Common myeloid progenitor, CD34-positive (primary cell): ENCODE measurements around the gene TMBIM4.
A peak's percentile ranks its signal among the peaks of the same experiment; 100 is the strongest.

Experiments
- CTCF ChIA-PET: fragments of 350-600 bp; sonication (Branson Sonifier 250); formaldehyde crosslinking; loops from one replicate; lab custom pipeline; 2021; ENCODE audit warnings: antibody characterized with exemption; lab: Charles Lee
- POLR2A ChIA-PET: fragments of 350-600 bp; sonication (Branson Sonifier 250); formaldehyde crosslinking; loops from one replicate; lab custom pipeline; 2021; ENCODE audit warnings: antibody characterized with exemption; lab: Charles Lee
- DNase-seq, 3 donors: peaks; one replicate each; pipeline versions ENCODE4 v3.0.0 to v3.0.0-alpha.2; 2013
- H3K27ac ChIP-seq, 2 experiments: 1 replicate in 1 of 2; 2 replicates in 1 of 2; pipeline ENCODE4 v1.7.0; 2013; ENCODE audit warnings: inconsistent platforms in 2 of 2, low read length in 2 of 2, mild to moderate bottlenecking in 2 of 2, low read depth in 1 of 2, moderate library complexity in 1 of 2; ENCODE audit not compliant: severe bottlenecking in 2 of 2, insufficient read depth in 1 of 2, poor library complexity in 1 of 2
- H3K27me3 ChIP-seq, 5 experiments: replicated peaks in 2 of 5; 1 replicate in 3 of 5; 2 replicates in 2 of 5; pipeline versions ENCODE4 v1.6.1 to v1.7.0; 2013; ENCODE audit warnings: low read length in 4 of 5, mild to moderate bottlenecking in 2 of 5, moderate library complexity in 2 of 5, inconsistent platforms in 1 of 5; ENCODE audit not compliant: insufficient read depth in 5 of 5, control insufficient read depth in 4 of 5
- H3K36me3 ChIP-seq, 4 experiments: 1 replicate in 2 of 4; 2 replicates in 2 of 4; pipeline versions ENCODE4 v1.6.1 to v1.7.0; 2013; ENCODE audit warnings: low read length in 3 of 4, control low read depth in 1 of 4, mild to moderate bottlenecking in 1 of 4; ENCODE audit not compliant: control insufficient read depth in 4 of 4, insufficient read depth in 4 of 4
- H3K4me1 ChIP-seq, 4 experiments: 1 replicate in 3 of 4; 2 replicates in 1 of 4; pipeline versions ENCODE4 v1.6.1 to v1.7.1; 2013; ENCODE audit warnings: low read length in 3 of 4, mild to moderate bottlenecking in 3 of 4, control low read depth in 1 of 4, inconsistent platforms in 1 of 4, moderate library complexity in 1 of 4; ENCODE audit not compliant: control insufficient read depth in 4 of 4, insufficient read depth in 4 of 4; ENCODE audit errors: control extremely low read depth in 1 of 4
- H3K4me3 ChIP-seq, 7 experiments: 1 replicate in 4 of 7; 2 replicates in 3 of 7; pipeline versions ENCODE4 v1.5.1 to v1.7.0; 2013; ENCODE audit warnings: mild to moderate bottlenecking in 7 of 7, low read length in 6 of 7, moderate library complexity in 6 of 7, inconsistent platforms in 2 of 7, low read depth in 2 of 7, control low read depth in 1 of 7; ENCODE audit not compliant: insufficient read depth in 4 of 7, control insufficient read depth in 1 of 7; ENCODE audit errors: extremely low read depth in 1 of 7
- H3K9me3 ChIP-seq, 5 experiments: 1 replicate in 4 of 5; 2 replicates in 1 of 5; pipeline versions ENCODE4 v1.6.1 to v1.7.1; 2013; ENCODE audit warnings: low read length in 4 of 5, mild to moderate bottlenecking in 2 of 5, inconsistent platforms in 1 of 5, low read depth in 1 of 5, moderate library complexity in 1 of 5; ENCODE audit not compliant: control insufficient read depth in 4 of 5, insufficient read depth in 2 of 5; ENCODE audit errors: control extremely low read depth in 1 of 5
- WGBS: methylation state at CpG from one replicate; pipeline ENCODE4 v1.1.5; 2013; ENCODE audit not compliant: insufficient coverage; 5-methylcytosine and 5-hydroxymethylcytosine counted together

TMBIM4 gene

DNA sequence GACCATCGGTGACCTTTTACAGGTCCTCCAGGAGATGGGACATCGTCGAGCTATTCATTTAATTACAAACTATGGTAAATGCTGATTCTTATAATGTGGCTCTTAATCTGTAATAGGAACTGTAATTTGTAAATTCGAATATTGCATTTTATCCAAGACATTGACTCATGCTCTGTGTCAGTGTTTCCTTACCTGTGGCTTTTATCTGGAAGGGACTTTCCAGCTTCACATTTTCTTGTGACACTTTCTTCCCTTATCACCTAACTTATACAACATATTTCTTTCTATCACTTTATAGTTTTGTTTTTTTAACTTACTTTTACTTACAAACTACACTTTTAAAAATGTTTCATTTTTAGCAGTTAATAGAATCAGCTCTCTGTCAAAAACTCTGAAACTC lies 34.0 kb upstream of the TMBIM4 start:
- WGBS: no CpG with 5 or more reads among the region's 4 CpGs
- Histone ChIP-seq H3K36me3 (peaks cover 11 to 35% (median 18%) of the 10 kb centered on the region in 4 experiments), H3K9me3 (peaks cover 0 to 7% (median 5%) of the 10 kb centered on the region in 5 experiments), H3K27me3 (no peaks in the 10 kb centered on the region), H3K4me3 (no peak overlapping the region), H3K4me1 (peaks cover 0 to 4% (median 0%) of the 10 kb centered on the region in 4 experiments), H3K27ac (no peak overlapping the region)
- peak in 2 of 3 donors; percentile 59 to 64 for DNase-seq
- POLR2A ChIA-PET: interaction anchor here (1.0 kb wide), 1 partner anchor 13 kb away, joined by 3 read pairs; no protein-coding TSS in a partner anchor
- CTCF ChIA-PET: interaction anchor here (1.0 to 3.1 kb wide), 2 partner anchors 12 to 18 kb away, joined by 3 to 11 read pairs; no protein-coding TSS in a partner anchor

- H3K27ac ChIP-seq: no peak overlapping the region
- ChIA-PET CTCF (interaction anchor here (0.8 to 2.3 kb wide), 4 partner anchors 9 to 55 kb away, joined by 3 to 7 read pairs (median 6); no protein-coding TSS in a partner anchor), POLR2A (no interaction called here)
- peaks cover 0 to 5% (median 4%) of the 10 kb centered on the region in 5 experiments for H3K9me3 ChIP-seq
- H3K27me3 ChIP-seq: no peaks in the 10 kb centered on the region
- DNase-seq: no peak
- peaks cover 7 to 33% (median 19%) of the 10 kb centered on the region in 4 experiments for H3K36me3 ChIP-seq
- H3K4me1 ChIP-seq: peaks cover 0 to 7% (median 0%) of the 10 kb centered on the region in 4 experiments
- H3K4me3 ChIP-seq: no peak overlapping the region
Observed at GRCh38 chr12:66199831-66200509, 30.2 kb upstream of the TMBIM4 start.

GRCh38 chr12:66199141-66199540 lies 29.3 kb upstream of the TMBIM4 start:
- Histone ChIP-seq H3K36me3 (peaks cover 7 to 37% (median 18%) of the 10 kb centered on the region in 4 experiments), H3K4me1 (peaks cover 0 to 12% (median 0%) of the 10 kb centered on the region in 4 experiments), H3K27me3 (no peaks in the 10 kb centered on the region), H3K9me3 (peaks cover 0 to 5% (median 4%) of the 10 kb centered on the region in 5 experiments), H3K27ac (no peak overlapping the region), H3K4me3 (no peak overlapping the region)
- CTCF ChIA-PET: interaction anchor here (0.8 to 2.3 kb wide), 3 partner anchors 8 to 36 kb away, joined by 3 to 7 read pairs (median 7); no protein-coding TSS in a partner anchor
- POLR2A ChIA-PET: no interaction called here
- DNase-seq: no peak
- WGBS: 100% methylated on average over 2 of the region's 3 CpGs

DNA sequence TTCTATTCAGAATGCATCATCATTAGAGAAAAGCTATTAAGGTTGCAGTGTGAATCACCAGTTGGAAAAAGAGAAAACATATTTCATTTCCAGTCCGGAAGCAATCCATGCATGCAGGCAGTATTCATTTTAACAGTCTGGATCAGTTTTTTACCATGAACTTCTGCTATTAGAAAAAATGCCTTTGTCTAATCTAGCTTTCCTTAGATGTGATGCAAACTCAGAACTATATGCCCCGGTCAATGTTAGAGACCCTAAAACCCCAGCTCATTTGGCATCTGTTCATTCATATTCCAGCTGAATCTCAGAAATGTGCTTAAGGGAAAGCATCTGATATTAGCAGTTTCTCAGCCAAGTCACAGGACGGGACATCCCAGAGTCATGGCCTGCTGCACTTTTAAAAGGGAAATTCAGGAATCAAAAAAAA lies 27.7 kb upstream of the TMBIM4 start:
- CTCF ChIA-PET: interaction anchor here (0.9 to 1.2 kb wide), 3 partner anchors 10 to 73 kb away, joined by 3 read pairs; no protein-coding TSS in a partner anchor
- no peaks in the 10 kb centered on the region for H3K27me3 ChIP-seq
- WGBS: 96% methylated on average over 3 of the region's 3 CpGs
- H3K36me3 ChIP-seq: peaks cover 10 to 37% (median 19%) of the 10 kb centered on the region in 4 experiments
- H3K9me3 ChIP-seq: peaks cover 0 to 5% (median 4%) of the 10 kb centered on the region in 5 experiments
- H3K4me3 ChIP-seq: no peak overlapping the region
- H3K27ac ChIP-seq: no peak overlapping the region
- POLR2A ChIA-PET: no interaction called here
- no peak for DNase-seq
- peaks cover 3 to 14% (median 7%) of the 10 kb centered on the region in 4 experiments for H3K4me1 ChIP-seq

DNA sequence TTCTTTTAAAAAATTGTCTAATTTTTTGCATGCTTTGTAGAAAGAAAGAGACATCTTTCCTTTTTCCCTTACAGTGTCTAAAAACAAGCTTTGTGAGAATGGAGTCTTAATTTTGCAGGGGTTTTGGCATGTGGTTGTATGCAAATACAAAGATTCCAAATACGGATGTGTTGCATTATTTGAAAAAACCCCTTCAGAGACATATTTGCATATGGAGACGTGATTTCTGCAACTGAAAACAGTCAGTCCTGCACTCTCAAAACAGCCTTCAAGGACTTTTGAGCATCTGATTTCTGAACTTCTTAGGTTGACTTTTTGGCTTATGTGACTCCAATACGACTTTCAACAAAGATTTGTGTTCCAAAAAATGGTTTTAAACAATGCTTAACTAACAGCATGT lies 27.0 kb upstream of the TMBIM4 start:
- peak in 1 of 3 donors; percentile 27 for DNase-seq
- Histone ChIP-seq H3K36me3 (peaks cover 10 to 37% (median 19%) of the 10 kb centered on the region in 4 experiments), H3K4me3 (no peak overlapping the region), H3K4me1 (peaks cover 5 to 17% (median 9%) of the 10 kb centered on the region in 4 experiments), H3K27me3 (no peaks in the 10 kb centered on the region), H3K27ac (no peak overlapping the region), H3K9me3 (peaks cover 0 to 5% (median 4%) of the 10 kb centered on the region in 5 experiments)
- CTCF ChIA-PET: no interaction called here
- WGBS: 100% methylated on average over 1 of the region's 3 CpGs
- POLR2A ChIA-PET: no interaction called here

DNA sequence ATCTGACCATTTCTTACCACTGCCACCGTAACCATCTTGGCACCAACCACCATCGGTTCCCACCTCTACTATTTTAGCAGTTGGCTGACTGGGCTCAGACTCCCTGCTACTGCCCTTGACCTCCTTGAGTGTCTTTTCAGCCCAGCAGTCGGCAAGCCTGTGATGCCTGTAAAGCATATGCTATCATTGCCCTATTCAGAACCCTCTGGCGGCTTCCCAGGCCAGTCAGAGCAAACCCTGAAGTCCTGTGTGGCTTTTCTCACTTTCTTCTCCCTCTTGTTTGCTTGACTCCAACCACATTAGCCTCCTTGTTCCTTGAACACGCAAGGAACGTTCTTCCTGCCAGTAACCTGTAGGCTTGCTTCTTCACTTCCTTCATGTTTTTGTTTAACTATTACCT lies 25.4 kb upstream of the TMBIM4 start:
- ChIA-PET CTCF (no interaction called here), POLR2A (interaction anchor here (0.6 kb wide), 1 partner anchor 26 kb away, joined by 4 read pairs; no protein-coding TSS in a partner anchor)
- H3K4me1 ChIP-seq: peaks cover 15 to 32% (median 24%) of the 10 kb centered on the region in 4 experiments
- H3K4me3 ChIP-seq: no peak overlapping the region
- H3K27ac ChIP-seq: no peak overlapping the region
- no peaks in the 10 kb centered on the region for H3K27me3 ChIP-seq
- 91% methylated on average over 6 of the region's 6 CpGs for WGBS
- H3K9me3 ChIP-seq: peaks cover 0 to 4% (median 4%) of the 10 kb centered on the region in 5 experiments
- H3K36me3 ChIP-seq: peaks cover 10 to 31% (median 17%) of the 10 kb centered on the region in 4 experiments
- peak in 1 of 3 donors; percentile 18 for DNase-seq

- DNase-seq: no peak
- H3K36me3 ChIP-seq: peaks cover 10 to 24% (median 15%) of the 10 kb centered on the region in 4 experiments
- H3K4me3 ChIP-seq: no peak overlapping the region
- ChIA-PET POLR2A (no interaction called here), CTCF (no interaction called here)
- H3K27me3 ChIP-seq: no peaks in the 10 kb centered on the region
- no peak overlapping the region for H3K27ac ChIP-seq
- H3K9me3 ChIP-seq: no peaks in the 10 kb centered on the region
- 92% methylated on average over 1 of the region's 2 CpGs for WGBS
- H3K4me1 ChIP-seq: peaks cover 23 to 41% (median 28%) of the 10 kb centered on the region in 4 experiments
Observed at GRCh38 chr12:66194122-66194521, 24.3 kb upstream of the TMBIM4 start.
